Kidney (tissue), 14 donors: ENCODE measurements around the gene OOSP3. TPM values are rescaled to one million over a fixed set of nuclear protein-coding genes. Genes with fewer than 3 reads are reported as not detected.

Experiments
- DNase-seq, 5 donors: peaks; one replicate each; pipeline ENCODE4 v3.0.0-alpha.2; 2013 to 2020
- FAIRE-seq: peaks from 2 replicates; lab custom pipeline; 2012; peaks lifted over from hg19 to GRCh38; lab: Jason Lieb, UNC
- H3K27ac ChIP-seq, 2 donors: one replicate each; pipeline ENCODE4 v1.7.0; 2013; ENCODE audit warnings: low read depth in 2 of 2, low read length in 2 of 2, inconsistent platforms in 1 of 2
- H3K27me3 ChIP-seq: one replicate; pipeline ENCODE4 v1.7.1; 2013; ENCODE audit warnings: low read length, inconsistent platforms; ENCODE audit not compliant: control insufficient read depth, insufficient read depth
- H3K36me3 ChIP-seq, 3 donors: one replicate each; pipeline versions ENCODE4 v1.7.0 to v1.7.1; 2013; ENCODE audit warnings: low read length in 3 of 3, control low read depth in 1 of 3, inconsistent platforms in 1 of 3; ENCODE audit not compliant: insufficient read depth in 3 of 3, control insufficient read depth in 2 of 3
- H3K4me1 ChIP-seq, 3 donors: one replicate each; pipeline versions ENCODE4 v1.7.0 to v1.7.1; 2013; ENCODE audit warnings: low read length in 3 of 3, inconsistent platforms in 1 of 3, low read depth in 1 of 3; ENCODE audit not compliant: control insufficient read depth in 2 of 3, insufficient read depth in 2 of 3
- H3K4me3 ChIP-seq, 3 donors: one replicate each; pipeline versions ENCODE4 v1.7.0 to v1.8.1; 2013; ENCODE audit warnings: low read length in 3 of 3, control low read depth in 1 of 3, inconsistent platforms in 1 of 3
- H3K9ac ChIP-seq, 3 donors: one replicate each; pipeline versions ENCODE4 v1.7.0 to v1.7.1; 2013; ENCODE audit warnings: low read length in 3 of 3, control low read depth in 1 of 3, inconsistent platforms in 1 of 3
- H3K9me3 ChIP-seq, 3 donors: one replicate each; pipeline versions ENCODE4 v1.7.0 to v1.7.1; 2013; ENCODE audit warnings: low read length in 3 of 3, control low read depth in 1 of 3, inconsistent platforms in 1 of 3; ENCODE audit not compliant: control insufficient read depth in 2 of 3, insufficient read depth in 1 of 3
- intact Hi-C: fragments of 100-400 bp; cut with DNase I; formaldehyde crosslinking; loops from one replicate; pipeline ENCODE4 v1.11.1; 2022
- polyA plus RNA-seq: library from polyadenylated mRNA; stranded (reverse); fragments of 350-450 nt; fragmentation: Illumina TruSeq; extraction: RNeasy Lipid Tissue Mini Kit (QIAGEN cat#74804); gene quantifications from one replicate; pipeline ENCODE4 v1.2.3, GENCODE V29; 2014; ENCODE audit warnings: low read depth, low replicate concordance; ENCODE audit not compliant: insufficient read depth
- total RNA-seq: library from RNA; stranded (reverse); fragmentation: NEBNext Ultra II Directional; extraction: Animal tissue kit (Norgen Biotek cat#: 25700); gene quantifications from one replicate; pipeline ENCODE4 v1.2.1, GENCODE V29; 2021
- TF ChIP-seq, protein P1 (sequence below): IDR thresholded peaks from 3 replicates; pipeline ENCODE4 v1.5.1; 2012; ENCODE audit warnings: mild to moderate bottlenecking, moderate library complexity, borderline replicate concordance; ENCODE audit not compliant: insufficient read depth; ENCODE audit errors: extremely low read depth
- donor health status: control.
- donor health status: control.
- donor health status: control.
- donor health status: control.
- donor health status: control.
- donor health status: DM: yes; HTN: yes; CAD: no.
- donor health status: Normal renal cell carcinoma (clear cell type).

The OOSP3 gene
- total and polyA plus RNA-seq, 2 donors from 2014 or later: not detected

- Histone ChIP-seq H3K27me3 (no peaks in the 10 kb centered on the region), H3K27ac (no peak overlapping the region), H3K9me3 (no peaks in the 10 kb centered on the region), H3K9ac (no peak overlapping the region), H3K4me1 (no peaks in the 10 kb centered on the region), H3K36me3 (no peaks in the 10 kb centered on the region), H3K4me3 (no peak overlapping the region)
- FAIRE-seq (no peak), DNase-seq (no peak)
- intact Hi-C loops: no loop called here
- TF ChIP-seq, protein P1, sequence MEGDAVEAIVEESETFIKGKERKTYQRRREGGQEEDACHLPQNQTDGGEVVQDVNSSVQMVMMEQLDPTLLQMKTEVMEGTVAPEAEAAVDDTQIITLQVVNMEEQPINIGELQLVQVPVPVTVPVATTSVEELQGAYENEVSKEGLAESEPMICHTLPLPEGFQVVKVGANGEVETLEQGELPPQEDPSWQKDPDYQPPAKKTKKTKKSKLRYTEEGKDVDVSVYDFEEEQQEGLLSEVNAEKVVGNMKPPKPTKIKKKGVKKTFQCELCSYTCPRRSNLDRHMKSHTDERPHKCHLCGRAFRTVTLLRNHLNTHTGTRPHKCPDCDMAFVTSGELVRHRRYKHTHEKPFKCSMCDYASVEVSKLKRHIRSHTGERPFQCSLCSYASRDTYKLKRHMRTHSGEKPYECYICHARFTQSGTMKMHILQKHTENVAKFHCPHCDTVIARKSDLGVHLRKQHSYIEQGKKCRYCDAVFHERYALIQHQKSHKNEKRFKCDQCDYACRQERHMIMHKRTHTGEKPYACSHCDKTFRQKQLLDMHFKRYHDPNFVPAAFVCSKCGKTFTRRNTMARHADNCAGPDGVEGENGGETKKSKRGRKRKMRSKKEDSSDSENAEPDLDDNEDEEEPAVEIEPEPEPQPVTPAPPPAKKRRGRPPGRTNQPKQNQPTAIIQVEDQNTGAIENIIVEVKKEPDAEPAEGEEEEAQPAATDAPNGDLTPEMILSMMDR: no peak
These were observed 37.1 kb upstream of the OOSP3 start for GRCh38 chr11:59841514-59841913.

- H3K27me3 ChIP-seq: no peaks in the 10 kb centered on the region
- H3K36me3 ChIP-seq: no peaks in the 10 kb centered on the region
- intact Hi-C loops: no loop called here
- H3K4me3 ChIP-seq: no peak overlapping the region
- TF ChIP-seq, protein P1: no peak
- H3K4me1 ChIP-seq: no peaks in the 10 kb centered on the region
- peak in 1 of 5 donors; percentile 1 for DNase-seq
- no peak overlapping the region for H3K9ac ChIP-seq
- FAIRE-seq: no peak
- H3K27ac ChIP-seq: no peak overlapping the region
- no peaks in the 10 kb centered on the region for H3K9me3 ChIP-seq
These were observed 36.3 kb upstream of the OOSP3 start for GRCh38 chr11:59842316-59842715.

- DNase-seq (no peak), FAIRE-seq (no peak)
- Histone ChIP-seq H3K27me3 (no peaks in the 10 kb centered on the region), H3K36me3 (no peaks in the 10 kb centered on the region), H3K9me3 (no peaks in the 10 kb centered on the region), H3K4me3 (no peak within 1 kb of the TSS), H3K9ac (no peak within 1 kb of the TSS), H3K4me1 (peaks cover 0 to 2% (median 0%) of the 10 kb centered on the region in 3 donors), H3K27ac (no peak within 1 kb of the TSS)
- intact Hi-C loops: no loop called here
- TF ChIP-seq, protein P1: no peak
These were observed 33.2 kb upstream of the OOSP3 start, which contains the start of gene CBLIF for GRCh38 chr11:59845399-59845798. TSS of gene CBLIF (minus strand) at chr11:59845499. CDS start at chr11:59845453, 46 bp downstream.

- H3K4me3 ChIP-seq: no peak overlapping the region
These were observed 32.0 kb upstream of the OOSP3 start for GRCh38 chr11:59846556-59846955.

More at GRCh38 chr11:59846556-59846955, 32.0 kb upstream of the OOSP3 start:
- TF ChIP-seq, protein P1: no peak
- Histone ChIP-seq H3K27me3 (no peaks in the 10 kb centered on the region), H3K36me3 (no peaks in the 10 kb centered on the region), H3K27ac (no peak overlapping the region), H3K9ac (no peak overlapping the region), H3K4me1 (peaks cover 0 to 2% (median 0%) of the 10 kb centered on the region in 3 donors), H3K9me3 (no peaks in the 10 kb centered on the region)
- DNase-seq (no peak), FAIRE-seq (no peak)
- intact Hi-C loops: no loop called here
